ENCODE results near the gene FBXL5.

- no peak for TF ChIP-seq CTCF (tag by site-specific recombination; IDR thresholded peaks at IDR 0.05)
- no peak for TF ChIP-seq ZSCAN30 (tag by site-specific recombination; IDR thresholded peaks at IDR 0.05)
- no peak for TF ChIP-seq ZBTB20 (tag by site-specific recombination; IDR thresholded peaks at IDR 0.05)
- no peak for TF ChIP-seq RBAK (tag by site-specific recombination; IDR thresholded peaks at IDR 0.05)
- TF ChIP-seq ZNF404 (tag by site-specific recombination; IDR thresholded peaks at IDR 0.05) = no peak
- no peak for TF ChIP-seq WT1 (tag by site-specific recombination; IDR thresholded peaks at IDR 0.05)
- TF ChIP-seq ATF2 (tag by site-specific recombination; IDR thresholded peaks at IDR 0.05; ENCODE audit: low read depth) = no peak
- no peak for TF ChIP-seq ZNF747 (tag by site-specific recombination; IDR thresholded peaks at IDR 0.05)
- no peak for TF ChIP-seq ZFP69B (tag by site-specific recombination; IDR thresholded peaks at IDR 0.05)
- no peak for TF ChIP-seq MYNN (tag by site-specific recombination; IDR thresholded peaks at IDR 0.05; ENCODE audit: borderline replicate concordance)
- no peak for TF ChIP-seq PATZ1 (tag by site-specific recombination; IDR thresholded peaks at IDR 0.05)
- no peak for TF ChIP-seq ZNF18 (tag by site-specific recombination; IDR thresholded peaks at IDR 0.05)
- TF ChIP-seq ZNF530 (tag by site-specific recombination; IDR thresholded peaks at IDR 0.05; ENCODE audit: low read depth) = no peak
Observed at GRCh38 chr4:15585331-15585730, 69.8 kb downstream of the FBXL5 start.
